ENCODE measurements around the gene PILRA.
A peak's percentile ranks its signal among the peaks of the same experiment; 100 is the strongest.
"Not testable (repeated sequence)": the region's sequence is repeated elsewhere in the genome, so short reads cannot be mapped to it uniquely, and the experiment has no call there.

Gene PILRA

GRCh38 chr7:100358027-100358856 lies 15.0 kb upstream of the PILRA start, which contains the start of gene PILRB:
PILRB (plus strand) TSS chr7:100358117; CDS start chr7:100358303, 186 bp downstream.
- no peak for DNase-seq

- DNase-seq: no peak
Measured at GRCh38 chr7:100358857-100359212, 14.5 kb upstream of the PILRA start.

- no peak for DNase-seq
Measured at GRCh38 chr7:100360135-100360854, 13.0 kb upstream of the PILRA start.

- no peak for DNase-seq
Measured at GRCh38 chr7:100363098-100363497, 10.2 kb upstream of the PILRA start.

- not testable (repeated sequence) for DNase-seq
Measured at GRCh38 chr7:100363797-100364196, 9.5 kb upstream of the PILRA start.

- DNase-seq: no peak
Measured at GRCh38 chr7:100364480-100364879, 8.8 kb upstream of the PILRA start.

- DNase-seq: not testable (repeated sequence)
Measured at GRCh38 chr7:100365998-100366367, 7.3 kb upstream of the PILRA start.

GRCh38 chr7:100366411-100367250 lies 6.7 kb upstream of the PILRA start:
- DNase-seq: no peak

- DNase-seq: no peak
Measured at GRCh38 chr7:100367251-100367620, 6.1 kb upstream of the PILRA start.

GRCh38 chr7:100367676-100368613 lies 5.3 kb upstream of the PILRA start:
- DNase-seq: no peak

GRCh38 chr7:100369105-100369504 lies 4.2 kb upstream of the PILRA start:
- DNase-seq: no peak

GRCh38 chr7:100370303-100370702 lies 3.0 kb upstream of the PILRA start:
- DNase-seq: no peak

- no peak for DNase-seq
Measured at GRCh38 chr7:100370746-100371145, 2.5 kb upstream of the PILRA start.

- no peak for DNase-seq
Measured at GRCh38 chr7:100371561-100372171, 1.6 kb upstream of the PILRA start.

- DNase-seq: peak; percentile 60
Measured at GRCh38 chr7:100372256-100372655, 1.0 kb upstream of the PILRA start.

GRCh38 chr7:100372694-100373093 lies 593 bp upstream of the PILRA start:
- no peak for DNase-seq

GRCh38 chr7:100373870-100374598 lies 747 bp downstream of the PILRA start:
- DNase-seq: not testable (repeated sequence)

- DNase-seq: no peak
Measured at GRCh38 chr7:100374601-100375000, 1.3 kb downstream of the PILRA start.

GRCh38 chr7:100376066-100376465 lies 2.8 kb downstream of the PILRA start:
- no peak for DNase-seq

- DNase-seq: no peak
Measured at GRCh38 chr7:100378114-100378755, 4.9 kb downstream of the PILRA start.

- DNase-seq: no peak
Measured at GRCh38 chr7:100380196-100380595, 6.9 kb downstream of the PILRA start.

Data from NCI-H226 (cell line).